Activated T-cell treated with anti-CD3 and anti-CD28 coated beads, Interleukin-2, amount 50 U/mL, for 4 hours (primary cell): Measurements from ENCODE around the gene DDX42. TPM values are rescaled to one million over a fixed set of nuclear protein-coding genes. Genes with fewer than 3 reads are reported as not detected.
A peak's percentile ranks its signal among the peaks of the same experiment; 100 is the strongest.

ENCODE experiments used
- ATAC-seq, 2 donors: fragments of 200-7000 bp; cut with Tn5 transposase; one replicate each; pipeline ENCODE4 v1.10.0; 2021
- DNase-seq: peaks from one replicate; pipeline ENCODE4 v3.0.0-alpha.2; 2020
- H3K27me3 Mint-ChIP-seq: one replicate; pipeline ENCODE4 v1.8.0; 2021; ENCODE audit warnings: low read depth, mixed read lengths
- H3K36me3 Mint-ChIP-seq: one replicate; pipeline ENCODE4 v1.8.0; 2022; ENCODE audit warnings: mixed read lengths; ENCODE audit not compliant: insufficient read depth
- H3K4me1 Mint-ChIP-seq: one replicate; pipeline ENCODE4 v1.8.0; 2021; ENCODE audit warnings: low read depth, mixed read lengths
- H3K4me3 Mint-ChIP-seq: one replicate; pipeline ENCODE4 v1.8.0; 2021; ENCODE audit warnings: mild to moderate bottlenecking, moderate library complexity, mixed read lengths
- H3K9me3 Mint-ChIP-seq: one replicate; pipeline ENCODE4 v1.8.0; 2021; ENCODE audit warnings: mixed read lengths
- total RNA-seq, 3 donors: library from RNA; stranded (reverse); gene quantifications; one replicate each; pipeline ENCODE4 v1.2.1, GENCODE V29; 2021

DDX42 gene
- total RNA-seq, 3 donors from 2014 or later = 95.1 to 112 (median 95.3) TPM

DNA sequence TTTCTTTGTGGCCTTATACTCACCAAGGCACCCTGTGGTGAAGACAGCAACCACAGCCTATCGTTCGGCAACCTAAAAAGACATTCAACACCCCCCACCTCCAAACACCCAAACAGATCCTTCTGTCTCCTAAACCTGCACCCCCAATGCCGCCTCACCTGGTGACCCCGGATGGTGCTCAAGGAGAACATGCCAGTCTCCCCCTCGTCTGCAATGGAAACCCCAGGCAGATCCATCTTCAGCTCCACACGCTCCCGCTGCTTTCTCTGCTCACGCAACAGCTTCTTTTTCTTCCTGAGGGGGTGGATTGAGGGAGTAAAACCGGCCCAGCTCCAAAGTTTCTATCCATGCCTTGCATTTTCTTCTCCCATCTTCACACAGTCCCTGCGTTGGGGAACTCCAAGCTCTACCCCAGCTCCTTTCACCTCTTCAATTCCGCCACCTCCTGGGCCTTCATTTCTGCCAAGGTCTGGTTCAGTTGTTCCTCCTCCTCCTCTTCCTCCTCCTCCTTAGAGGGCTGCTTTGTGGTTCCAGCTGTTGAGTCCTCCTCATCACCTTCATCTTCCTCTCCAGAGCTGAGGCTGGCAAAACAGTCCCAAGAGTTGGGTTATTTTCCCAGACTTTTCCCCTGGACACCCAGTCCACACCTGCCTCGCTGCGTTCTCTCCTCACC lies 49.8 kb downstream of the DDX42 start:
- peaks cover 62% of the 10 kb centered on the region for H3K36me3 Mint-ChIP-seq
- DNase-seq (no peak), ATAC-seq (no peak)
- H3K4me1 Mint-ChIP-seq = peaks cover 51% of the 10 kb centered on the region
- H3K9me3 Mint-ChIP-seq = no peaks in the 10 kb centered on the region
- peak overlapping the region; percentile 33 for H3K4me3 Mint-ChIP-seq
- no peaks in the 10 kb centered on the region for H3K27me3 Mint-ChIP-seq

- Mint-ChIP-seq H3K27me3 (no peaks in the 10 kb centered on the region), H3K9me3 (no peaks in the 10 kb centered on the region), H3K4me1 (peaks cover 54% of the 10 kb centered on the region), H3K4me3 (peak overlapping the region; percentile 33), H3K36me3 (peaks cover 64% of the 10 kb centered on the region)
- DNase-seq (no peak), ATAC-seq (no peak)
Observed at GRCh38 chr17:63824362-63824761, 50.4 kb downstream of the DDX42 start.

DNA sequence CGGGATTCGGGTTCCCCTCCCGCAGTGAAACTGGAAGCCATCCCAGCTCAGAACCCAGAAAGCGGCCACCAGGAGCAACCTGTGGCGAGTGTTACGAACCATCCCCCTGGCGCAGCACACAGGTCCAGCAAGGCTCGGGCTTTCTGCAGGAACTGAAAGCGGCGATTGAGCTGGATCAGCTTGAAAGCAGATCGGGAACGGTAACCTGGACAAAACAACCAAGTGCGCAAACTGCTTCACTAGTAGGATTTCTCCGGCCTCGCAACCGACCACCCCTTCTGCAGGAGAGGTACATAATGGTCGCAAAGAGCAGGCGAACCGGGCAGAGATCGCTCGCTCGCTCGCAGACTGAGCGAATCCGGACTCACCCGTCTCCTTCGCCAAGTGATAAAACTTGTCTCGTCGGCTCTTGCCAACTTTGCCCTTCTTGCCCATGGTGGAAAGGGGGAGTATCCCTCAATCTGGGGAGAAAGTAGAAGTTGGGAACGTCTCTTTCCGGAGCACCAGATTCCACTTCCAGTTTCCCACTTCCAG lies 52.6 kb downstream of the DDX42 start:
- ATAC-seq (peak; percentile 2 to 3), DNase-seq (no peak)
- H3K4me3 Mint-ChIP-seq = peak overlapping the region; percentile 99
- H3K27me3 Mint-ChIP-seq = no peaks in the 10 kb centered on the region
- no peaks in the 10 kb centered on the region for H3K9me3 Mint-ChIP-seq
- H3K4me1 Mint-ChIP-seq = peaks cover 73% of the 10 kb centered on the region
- peaks cover 71% of the 10 kb centered on the region for H3K36me3 Mint-ChIP-seq

DNA sequence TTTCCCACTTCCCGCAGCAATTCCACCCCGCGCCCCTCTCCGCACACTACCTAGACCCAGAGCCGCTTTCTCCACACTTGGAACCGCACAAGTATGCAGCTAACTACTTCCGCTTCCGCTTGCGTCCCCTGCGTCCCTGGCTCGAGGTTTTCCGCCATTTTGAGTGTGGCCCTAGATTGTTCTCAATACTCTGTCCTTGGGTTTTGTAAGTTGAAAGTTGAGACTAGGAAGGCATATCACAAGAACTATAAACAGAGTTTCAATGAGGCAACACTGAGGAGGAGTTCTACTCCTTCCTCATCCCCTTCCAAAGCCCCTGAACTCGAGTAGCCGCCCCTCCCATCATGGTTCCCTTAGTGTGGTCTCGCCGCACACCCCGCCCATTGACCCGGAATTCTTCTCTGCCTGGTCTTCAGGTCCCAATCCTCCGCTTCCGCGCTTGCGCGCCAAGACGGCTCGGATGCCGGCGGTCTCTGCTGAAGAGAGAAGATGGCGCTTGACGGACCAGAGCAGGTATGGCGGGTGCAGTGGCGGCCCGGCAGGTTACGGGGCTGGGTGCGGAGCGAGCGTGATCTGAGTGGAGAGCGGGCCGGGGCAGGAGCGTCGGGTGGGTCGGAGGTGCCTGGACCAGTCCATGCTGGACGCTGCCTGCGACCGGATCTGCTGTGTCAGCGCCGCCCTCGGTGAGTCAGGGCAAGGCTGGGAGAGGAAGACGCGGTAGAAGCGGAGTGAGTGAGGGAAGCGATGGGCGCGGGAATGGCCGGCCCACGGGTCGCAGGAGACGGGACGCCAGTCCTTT lies 53.2 kb downstream of the DDX42 start, which contains the start of the genes FTSJ3 and PSMC5:
Gene FTSJ3 (minus strand): TSS at position 662 of the 799 bp plus-strand sequence. CDS start 761 bp downstream, outside the sequence.
Gene PSMC5 (plus strand): TSS at position 430 of the 799 bp plus-strand sequence. CDS start 60 bp downstream, at position 490.
- Mint-ChIP-seq H3K4me3 (peak within 1 kb of the TSS; percentile 99), H3K27me3 (no peaks in the 10 kb centered on the region), H3K9me3 (no peaks in the 10 kb centered on the region), H3K4me1 (peaks cover 76% of the 10 kb centered on the region), H3K36me3 (peaks cover 69% of the 10 kb centered on the region)
- DNase-seq (peak; percentile 91), ATAC-seq (peak; percentile 94)

- ATAC-seq = no peak
- peaks cover 69% of the 10 kb centered on the region for H3K36me3 Mint-ChIP-seq
- H3K4me1 Mint-ChIP-seq = peaks cover 77% of the 10 kb centered on the region
- H3K9me3 Mint-ChIP-seq = no peaks in the 10 kb centered on the region
- DNase-seq = no peak
- no peaks in the 10 kb centered on the region for H3K27me3 Mint-ChIP-seq
- peak overlapping the region; percentile 99 for H3K4me3 Mint-ChIP-seq
Observed at GRCh38 chr17:63827801-63828221, 53.8 kb downstream of the DDX42 start.

DNA sequence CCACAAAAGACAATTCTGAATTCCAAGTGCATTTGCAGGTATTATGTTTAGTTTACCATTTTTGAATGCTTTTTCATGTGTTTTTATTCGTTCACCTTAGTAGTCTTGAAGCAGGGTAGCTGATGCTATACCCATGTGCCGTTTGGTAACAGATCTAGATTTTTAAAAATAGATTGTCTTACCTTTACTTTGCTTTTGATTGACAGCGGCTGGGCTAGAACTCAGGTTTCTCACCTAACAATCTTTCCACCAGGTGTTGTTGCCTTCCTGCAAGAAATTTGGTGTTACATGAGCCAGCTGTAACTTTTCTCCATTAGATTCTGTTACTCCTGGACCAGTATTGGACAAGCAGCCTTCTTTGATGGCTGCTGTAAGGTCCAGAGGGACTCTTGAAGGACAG lies 55.0 kb downstream of the DDX42 start:
- Mint-ChIP-seq H3K4me3 (peak overlapping the region; percentile 99), H3K4me1 (peaks cover 74% of the 10 kb centered on the region), H3K9me3 (no peaks in the 10 kb centered on the region), H3K36me3 (peaks cover 66% of the 10 kb centered on the region), H3K27me3 (no peaks in the 10 kb centered on the region)
- DNase-seq (no peak), ATAC-seq (no peak)

DNA sequence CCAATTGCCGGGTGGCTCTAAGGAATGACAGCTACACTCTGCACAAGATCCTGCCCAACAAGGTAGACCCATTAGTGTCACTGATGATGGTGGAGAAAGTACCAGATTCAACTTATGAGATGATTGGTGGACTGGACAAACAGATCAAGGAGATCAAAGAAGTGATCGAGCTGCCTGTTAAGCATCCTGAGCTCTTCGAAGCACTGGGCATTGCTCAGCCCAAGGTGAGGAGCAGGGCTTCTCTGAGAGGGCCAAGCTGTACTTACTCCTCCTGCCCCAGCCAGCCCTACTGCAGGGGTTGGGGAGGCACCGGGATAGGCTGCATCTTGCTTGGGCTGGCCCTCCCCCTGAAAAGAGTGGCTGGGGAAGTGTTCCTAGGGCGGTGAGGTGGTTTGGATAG lies 56.3 kb downstream of the DDX42 start:
- Mint-ChIP-seq H3K4me3 (no peak overlapping the region), H3K27me3 (no peaks in the 10 kb centered on the region), H3K4me1 (peaks cover 72% of the 10 kb centered on the region), H3K36me3 (peaks cover 58% of the 10 kb centered on the region), H3K9me3 (no peaks in the 10 kb centered on the region)
- ATAC-seq (no peak), DNase-seq (no peak)

GRCh38 chr17:63830904-63831491 lies 57.0 kb downstream of the DDX42 start:
- peaks cover 55% of the 10 kb centered on the region for H3K36me3 Mint-ChIP-seq
- ATAC-seq (no peak), DNase-seq (no peak)
- H3K27me3 Mint-ChIP-seq = no peaks in the 10 kb centered on the region
- peaks cover 68% of the 10 kb centered on the region for H3K4me1 Mint-ChIP-seq
- H3K4me3 Mint-ChIP-seq = no peak overlapping the region
- no peaks in the 10 kb centered on the region for H3K9me3 Mint-ChIP-seq

DNA sequence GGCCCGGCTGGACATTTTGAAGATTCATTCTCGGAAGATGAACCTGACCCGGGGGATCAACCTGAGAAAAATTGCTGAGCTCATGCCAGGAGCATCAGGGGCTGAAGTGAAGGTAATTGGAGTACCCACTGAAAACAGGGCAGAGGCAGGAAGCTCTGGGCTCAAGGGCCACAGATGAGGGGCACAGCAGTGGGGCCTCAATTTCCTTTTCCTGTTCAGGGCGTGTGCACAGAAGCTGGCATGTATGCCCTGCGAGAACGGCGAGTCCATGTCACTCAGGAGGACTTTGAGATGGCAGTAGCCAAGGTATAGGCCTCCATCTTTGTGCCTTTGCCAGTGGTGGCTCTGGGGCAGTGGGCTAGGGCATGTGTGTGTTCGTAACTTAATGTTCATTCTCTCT lies 57.5 kb downstream of the DDX42 start:
- Mint-ChIP-seq H3K27me3 (no peaks in the 10 kb centered on the region), H3K4me3 (no peak overlapping the region), H3K9me3 (no peaks in the 10 kb centered on the region), H3K36me3 (peaks cover 56% of the 10 kb centered on the region), H3K4me1 (peaks cover 64% of the 10 kb centered on the region)
- DNase-seq = no peak
- ATAC-seq = no peak

GRCh38 chr17:63832014-63832413 lies 58.0 kb downstream of the DDX42 start:
- H3K9me3 Mint-ChIP-seq = no peaks in the 10 kb centered on the region
- H3K4me1 Mint-ChIP-seq = peaks cover 60% of the 10 kb centered on the region
- ATAC-seq (no peak), DNase-seq (no peak)
- H3K4me3 Mint-ChIP-seq = no peak overlapping the region
- H3K36me3 Mint-ChIP-seq = peaks cover 55% of the 10 kb centered on the region
- no peaks in the 10 kb centered on the region for H3K27me3 Mint-ChIP-seq

DNA sequence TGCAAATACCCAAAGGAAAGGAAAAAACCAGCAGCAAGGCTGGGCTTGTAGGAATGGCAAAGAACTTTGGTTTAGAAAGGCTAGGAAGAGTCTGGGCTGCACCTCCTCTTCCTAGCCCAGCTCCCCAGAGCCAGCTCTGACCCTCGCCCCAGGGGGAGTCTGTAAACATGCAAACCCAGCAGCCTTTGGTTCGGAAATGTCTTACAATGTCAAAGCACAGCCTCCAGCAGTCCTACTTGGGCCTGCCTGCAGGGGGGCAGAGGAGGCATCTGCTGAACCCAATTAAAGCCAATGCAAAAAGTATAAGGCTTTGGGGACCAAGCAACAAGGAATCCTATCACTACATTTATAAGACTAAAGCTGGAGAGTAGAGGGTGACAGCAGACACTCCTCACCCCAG lies 58.5 kb downstream of the DDX42 start:
- no peaks in the 10 kb centered on the region for H3K27me3 Mint-ChIP-seq
- H3K9me3 Mint-ChIP-seq = no peaks in the 10 kb centered on the region
- DNase-seq (no peak), ATAC-seq (peak in 1 of 2 donors; percentile 13)
- H3K4me1 Mint-ChIP-seq = peaks cover 60% of the 10 kb centered on the region
- H3K36me3 Mint-ChIP-seq = peaks cover 54% of the 10 kb centered on the region
- no peak overlapping the region for H3K4me3 Mint-ChIP-seq

- no peaks in the 10 kb centered on the region for H3K9me3 Mint-ChIP-seq
- H3K4me3 Mint-ChIP-seq = no peak overlapping the region
- peaks cover 50% of the 10 kb centered on the region for H3K36me3 Mint-ChIP-seq
- peaks cover 61% of the 10 kb centered on the region for H3K4me1 Mint-ChIP-seq
- DNase-seq (no peak), ATAC-seq (no peak)
- no peaks in the 10 kb centered on the region for H3K27me3 Mint-ChIP-seq
Observed at GRCh38 chr17:63833026-63833740, 59.2 kb downstream of the DDX42 start.

GRCh38 chr17:63833741-63834373 lies 59.9 kb downstream of the DDX42 start:
- H3K36me3 Mint-ChIP-seq = peaks cover 47% of the 10 kb centered on the region
- no peaks in the 10 kb centered on the region for H3K9me3 Mint-ChIP-seq
- H3K27me3 Mint-ChIP-seq = no peaks in the 10 kb centered on the region
- ATAC-seq (no peak), DNase-seq (no peak)
- no peak overlapping the region for H3K4me3 Mint-ChIP-seq
- peaks cover 62% of the 10 kb centered on the region for H3K4me1 Mint-ChIP-seq
